GM19043 (cell line): Measurements from ENCODE around the gene ITPRID2.

Source experiments
- ATAC-seq: cut with Tn5 transposase; IDR thresholded peaks from one replicate; pipeline ENCODE4 v1.9.1; 2021; ENCODE audit warnings: low read depth; ENCODE audit not compliant: unreplicated experiment

Gene ITPRID2

DNA sequence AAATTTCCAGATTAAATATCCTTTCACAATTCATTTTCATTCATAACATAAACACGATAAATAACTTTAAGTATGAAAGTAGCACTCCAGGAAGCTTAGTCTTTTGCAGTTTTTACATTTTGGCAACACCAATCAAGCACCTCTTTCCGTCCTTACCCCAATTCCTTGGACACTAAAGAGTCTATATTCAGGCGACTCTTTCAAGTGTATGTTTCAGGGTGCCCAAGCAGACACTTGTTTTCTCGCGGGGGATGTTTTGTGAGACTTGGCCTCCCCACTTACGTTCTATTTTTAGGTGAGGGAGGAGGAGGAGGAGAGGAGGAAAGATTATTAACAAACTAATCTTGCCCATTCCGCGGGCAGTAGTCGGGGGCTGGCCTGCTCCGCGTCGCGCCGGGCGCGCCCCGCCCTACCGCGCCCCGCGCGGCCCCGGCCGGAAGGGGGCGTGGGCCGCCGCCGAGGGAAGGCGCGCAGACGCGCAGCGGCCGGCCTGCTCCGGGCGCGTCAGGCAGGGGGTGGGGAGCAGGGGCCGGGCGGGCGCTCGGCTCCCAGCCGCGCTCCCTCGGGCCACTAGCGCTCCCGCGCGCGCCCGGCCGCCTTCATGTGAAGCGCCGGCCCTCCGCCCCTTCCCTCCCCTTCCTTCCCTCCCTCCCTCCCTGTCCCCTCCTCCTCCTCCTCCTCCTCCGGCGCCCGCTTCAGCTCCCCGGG is at the start of gene ITPRID2:
Gene ITPRID2 (plus strand): TSS at position 473 of the 708 bp plus-strand sequence. CDS start 337 bp downstream, outside the sequence.
- peak; percentile 82 for ATAC-seq

GRCh38 chr2:181844551-181845290 is 46.8 kb upstream of the ITPRID2 start:
- ATAC-seq: no peak

- no peak for ATAC-seq
Measured at GRCh38 chr2:181846399-181847197, 44.9 kb upstream of the ITPRID2 start.

GRCh38 chr2:181847198-181847556 is 44.4 kb upstream of the ITPRID2 start:
- ATAC-seq: no peak

DNA sequence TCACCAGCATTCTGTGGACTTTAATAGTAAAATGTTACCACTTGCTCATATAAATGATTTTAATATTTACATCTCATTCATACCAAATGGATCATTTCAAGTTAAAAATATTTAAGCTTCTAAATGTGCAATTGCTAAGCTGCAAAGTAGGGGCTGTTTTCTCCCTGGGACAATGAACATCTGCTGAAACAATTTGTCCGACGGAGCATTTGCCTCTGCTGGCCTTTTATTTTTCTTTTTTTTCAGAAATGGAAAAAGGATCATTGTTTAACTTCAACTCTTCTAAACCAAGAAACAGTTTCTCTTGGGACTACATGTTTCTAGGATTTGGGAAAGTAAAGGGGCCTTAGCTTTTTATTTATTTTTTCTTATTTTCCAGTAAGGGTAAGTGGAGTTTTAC is 43.8 kb upstream of the ITPRID2 start:
- no peak for ATAC-seq

GRCh38 chr2:181848261-181848886 is 43.2 kb upstream of the ITPRID2 start:
- ATAC-seq: no peak

GRCh38 chr2:181849601-181850000 is 41.9 kb upstream of the ITPRID2 start:
- no peak for ATAC-seq

GRCh38 chr2:181850936-181851560 is 40.5 kb upstream of the ITPRID2 start:
- ATAC-seq: peak; percentile 49

DNA sequence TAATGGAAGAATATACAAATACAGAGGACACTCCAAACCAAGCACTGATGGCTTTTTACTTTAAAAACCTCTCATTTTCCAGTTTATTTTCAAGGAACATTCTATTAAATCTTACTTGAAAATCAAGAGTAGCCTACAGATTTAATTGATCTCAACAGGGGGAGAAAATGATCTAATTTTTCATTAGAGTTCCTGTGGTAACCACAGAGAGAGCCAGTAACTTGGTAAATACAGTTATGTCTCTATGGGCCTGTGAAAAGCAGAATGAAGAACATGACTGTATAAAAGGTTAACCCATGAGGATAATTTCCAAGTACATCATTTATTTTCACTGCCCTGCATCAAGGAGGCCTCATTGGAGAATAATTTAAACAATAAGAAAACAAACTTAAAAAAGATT is 39.8 kb upstream of the ITPRID2 start:
- no peak for ATAC-seq

DNA sequence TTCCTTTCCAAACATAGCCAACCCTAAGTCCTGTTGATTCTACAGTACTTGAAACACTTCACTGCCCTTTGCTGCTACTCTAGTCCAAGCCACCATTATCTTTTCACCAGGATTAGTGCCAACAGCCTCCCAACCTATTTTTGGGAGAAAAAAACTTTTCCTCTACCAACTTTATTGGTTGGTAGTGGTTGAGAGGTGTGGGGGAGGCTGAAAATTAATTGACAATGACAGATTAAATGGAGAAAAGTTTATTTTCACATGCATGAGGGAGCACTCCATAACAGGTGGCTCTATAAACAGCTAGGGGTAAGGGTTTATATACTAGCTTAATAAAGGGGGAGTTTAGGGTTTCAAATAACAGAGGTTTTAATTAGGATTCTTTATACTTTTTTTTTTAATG is 37.8 kb upstream of the ITPRID2 start:
- ATAC-seq: no peak

DNA sequence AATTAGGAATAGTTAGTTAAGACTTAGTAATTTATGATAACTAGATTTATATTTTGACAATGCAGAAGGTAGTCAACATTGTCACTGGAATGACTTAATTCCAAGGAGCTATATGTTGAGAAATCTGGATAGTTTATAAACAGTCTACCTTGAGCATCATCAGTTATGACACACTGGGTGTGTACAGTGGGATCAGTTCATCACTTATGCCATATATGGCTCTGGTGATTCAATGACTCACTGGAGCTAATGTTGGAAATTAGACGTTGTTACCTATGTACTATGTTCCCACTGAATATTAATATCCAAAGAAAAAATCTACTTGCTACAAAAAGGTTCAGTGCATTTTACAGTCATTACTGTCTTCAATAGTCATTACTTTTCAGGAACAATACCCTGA is 34.0 kb upstream of the ITPRID2 start:
- ATAC-seq: no peak

DNA sequence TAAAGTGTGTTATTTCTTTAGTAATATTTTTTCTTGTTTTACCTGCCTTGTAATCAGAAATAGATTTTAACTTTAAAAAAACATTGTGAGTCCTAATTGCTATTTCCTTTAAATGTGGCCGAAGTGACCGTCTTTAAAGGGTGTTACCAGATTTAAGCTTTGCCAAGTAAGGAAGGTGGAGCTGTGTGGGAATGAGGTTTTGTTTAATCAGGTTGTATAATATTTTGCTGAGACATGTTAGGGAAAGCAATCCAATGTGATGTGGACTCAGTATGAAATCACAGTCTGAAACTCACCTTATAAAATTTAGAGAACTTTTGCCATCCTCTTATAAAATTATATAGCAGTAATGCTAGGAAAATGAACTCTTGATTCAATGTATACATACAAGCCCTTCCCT is 32.9 kb upstream of the ITPRID2 start:
- ATAC-seq: no peak

GRCh38 chr2:181859123-181859522 is 32.4 kb upstream of the ITPRID2 start:
- no peak for ATAC-seq

GRCh38 chr2:181859803-181860202 is 31.7 kb upstream of the ITPRID2 start:
- no peak for ATAC-seq

- no peak for ATAC-seq
Measured at GRCh38 chr2:181861379-181861778, 30.2 kb upstream of the ITPRID2 start.

DNA sequence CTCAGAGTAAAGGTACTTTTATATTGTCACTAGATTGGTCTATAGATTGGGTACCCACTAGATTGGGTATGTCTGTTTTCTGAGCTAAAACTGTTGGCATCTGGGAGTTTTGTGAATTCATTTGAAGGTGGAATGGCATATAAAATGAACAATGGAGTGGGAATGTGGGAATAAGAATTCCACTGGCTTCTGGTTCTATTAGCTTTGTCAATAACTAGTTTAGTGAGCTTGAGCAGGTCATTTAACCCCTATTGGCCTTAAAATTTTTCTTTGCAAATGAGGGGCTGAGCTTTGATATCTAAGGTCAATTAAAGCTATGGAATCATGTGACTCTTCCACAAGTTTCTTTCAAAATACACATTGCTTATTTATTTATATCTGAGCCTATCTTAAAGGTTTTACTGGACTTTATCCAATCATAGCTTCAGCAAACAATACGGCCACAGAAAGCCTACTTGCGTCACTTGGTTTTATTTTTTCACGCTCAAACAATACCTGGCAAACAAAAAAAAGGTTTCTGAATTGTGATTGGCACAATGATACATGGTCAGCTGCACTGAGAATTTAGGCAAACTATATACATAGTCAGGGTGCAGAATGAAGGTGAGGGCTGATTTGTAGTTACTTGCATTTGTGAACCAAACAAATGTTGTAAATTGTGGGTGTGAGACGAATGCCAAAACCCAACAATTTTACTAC is 28.8 kb upstream of the ITPRID2 start:
- no peak for ATAC-seq

- no peak for ATAC-seq
Measured at GRCh38 chr2:181872178-181872577, 19.4 kb upstream of the ITPRID2 start.

GRCh38 chr2:181876614-181877063 is 14.9 kb upstream of the ITPRID2 start:
- ATAC-seq: no peak

- ATAC-seq: no peak
Measured at GRCh38 chr2:181877181-181877664, 14.3 kb upstream of the ITPRID2 start.

DNA sequence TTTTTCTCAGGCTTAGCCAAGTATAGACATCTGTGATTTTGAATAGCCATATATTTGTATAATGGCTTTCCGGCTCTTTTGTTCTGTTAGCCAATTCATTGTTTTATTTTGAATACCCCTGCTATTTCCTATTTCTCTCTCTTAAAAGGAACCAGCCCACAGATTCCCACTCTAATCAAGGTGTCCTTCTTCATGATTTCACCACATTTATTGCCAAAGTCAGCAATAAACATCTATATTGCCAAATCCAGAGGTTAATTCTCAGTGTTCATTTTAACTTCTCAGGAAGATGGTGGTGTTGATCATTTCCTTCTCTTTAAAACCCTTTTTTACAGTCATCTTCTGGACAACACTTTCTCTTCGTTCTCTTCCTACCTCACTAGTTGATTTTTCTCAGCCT is 13.1 kb upstream of the ITPRID2 start:
- no peak for ATAC-seq
